GM21737 (cell line): ENCODE data around the gene ALAS1.

Experiments
- ATAC-seq: cut with Tn5 transposase; IDR thresholded peaks from one replicate; pipeline ENCODE4 v1.9.1; 2021; ENCODE audit warnings: mild to moderate bottlenecking, moderate library complexity; ENCODE audit not compliant: unreplicated experiment

The ALAS1 gene

GRCh38 chr3:52232279-52233107, 34.5 kb downstream of the ALAS1 start:
- ATAC-seq, result no peak

- no peak for ATAC-seq
Observed at GRCh38 chr3:52233108-52233591, 35.2 kb downstream of the ALAS1 start.

- ATAC-seq, result no peak
Observed at GRCh38 chr3:52233968-52234367, 36.0 kb downstream of the ALAS1 start.

- no peak for ATAC-seq
Observed at GRCh38 chr3:52234516-52235447, 36.8 kb downstream of the ALAS1 start.

GRCh38 chr3:52236424-52236886, 38.5 kb downstream of the ALAS1 start:
- no peak for ATAC-seq

GRCh38 chr3:52237006-52237656, 39.2 kb downstream of the ALAS1 start:
- ATAC-seq, result no peak

GRCh38 chr3:52237657-52238172, 39.8 kb downstream of the ALAS1 start:
- no peak for ATAC-seq

GRCh38 chr3:52238193-52238760, 40.3 kb downstream of the ALAS1 start:
- ATAC-seq, result no peak

- peak; percentile 74 for ATAC-seq
Observed at GRCh38 chr3:52238761-52239701, 41.1 kb downstream of the ALAS1 start, which contains the start of gene TWF2. TSS of gene TWF2 (minus strand) at chr3:52239158. CDS start at chr3:52239016, 142 bp downstream.

- no peak for ATAC-seq
Observed at GRCh38 chr3:52240059-52240885, 42.3 kb downstream of the ALAS1 start.

- no peak for ATAC-seq
Observed at GRCh38 chr3:52240886-52241370, 43.0 kb downstream of the ALAS1 start.

- ATAC-seq, result no peak
Observed at GRCh38 chr3:52242039-52242438, 44.1 kb downstream of the ALAS1 start.

GRCh38 chr3:52243791-52244628, 46.0 kb downstream of the ALAS1 start:
- ATAC-seq, result peak; percentile 38

GRCh38 chr3:52245322-52246263, 47.6 kb downstream of the ALAS1 start, which contains the start of gene PPM1M:
TSS of gene PPM1M (plus strand) at chr3:52245759. CDS start at chr3:52245825, 66 bp downstream.
- peak; percentile 28 for ATAC-seq

- no peak for ATAC-seq
Observed at GRCh38 chr3:52246264-52246620, 48.3 kb downstream of the ALAS1 start.
